Keratinocyte (primary cell): ENCODE measurements around the gene ACTN3. TPM values are rescaled to one million over a fixed set of nuclear protein-coding genes. Genes with fewer than 3 reads are reported as not detected.
"Not testable (repeated sequence)": the region's sequence is repeated elsewhere in the genome, so short reads cannot be mapped to it uniquely, and the experiment has no call there.

Experiments used
- DNase-seq: peaks from one replicate; pipeline ENCODE4 v3.0.0-alpha.2; 2011; ENCODE audit warnings: low read depth, missing footprints, low spot score
- FAIRE-seq: peaks from 2 replicates; lab custom pipeline; 2011; peaks lifted over from hg19 to GRCh38; lab: Jason Lieb, UNC
- H2AFZ ChIP-seq: 2 replicates; pipeline ENCODE4 v1.6.0; 2012; ENCODE audit warnings: low read length, control low read depth, inconsistent platforms; ENCODE audit not compliant: control insufficient read depth
- H3K27ac ChIP-seq: 2 replicates; pipeline ENCODE4 v1.5.1; 2011; ENCODE audit warnings: low read length; ENCODE audit not compliant: control insufficient read depth, insufficient read depth
- H3K27me3 ChIP-seq: 3 replicates; pipeline ENCODE4 v1.6.0; 2011; ENCODE audit warnings: low read length; ENCODE audit not compliant: control insufficient read depth, insufficient read depth; ENCODE audit errors: extremely low read depth
- H3K36me3 ChIP-seq, 2 experiments: 2 replicates in 1 of 2; 3 replicates in 1 of 2; pipeline ENCODE4 v1.5.1; 2011; ENCODE audit warnings: low read length in 2 of 2, mild to moderate bottlenecking in 1 of 2; ENCODE audit not compliant: control insufficient read depth in 2 of 2, insufficient read depth in 2 of 2; ENCODE audit errors: extremely low read depth in 1 of 2
- H3K4me1 ChIP-seq: 3 replicates; pipeline ENCODE4 v1.5.1; 2011; ENCODE audit warnings: low read length; ENCODE audit not compliant: control insufficient read depth, insufficient read depth; ENCODE audit errors: extremely low read depth
- H3K4me2 ChIP-seq: 3 replicates; pipeline ENCODE4 v1.6.0; 2011; ENCODE audit warnings: low read depth, low read length; ENCODE audit not compliant: control insufficient read depth, insufficient read depth; ENCODE audit errors: extremely low read depth
- H3K4me3 ChIP-seq, 3 experiments: fragments of 200-600 bp in 1 of 3; sonication (generic) in 1 of 3; 2 replicates in 2 of 3; 3 replicates in 1 of 3; pipeline ENCODE4 v1.5.1; 2011 to 2016; ENCODE audit warnings: low read length in 3 of 3, mild to moderate bottlenecking in 3 of 3, control low read depth in 2 of 3, inconsistent platforms in 1 of 3, low read depth in 1 of 3, mixed read lengths in 1 of 3, mixed run types in 1 of 3, moderate library complexity in 1 of 3; ENCODE audit not compliant: control insufficient read depth in 2 of 3, insufficient read depth in 2 of 3; ENCODE audit errors: extremely low read depth in 1 of 3
- H3K79me2 ChIP-seq: 2 replicates; pipeline ENCODE4 v1.6.0; 2012; ENCODE audit warnings: low read length; ENCODE audit not compliant: control insufficient read depth, insufficient read depth
- H3K9ac ChIP-seq: 3 replicates; pipeline ENCODE4 v1.6.0; 2011; ENCODE audit warnings: low read length; ENCODE audit not compliant: control insufficient read depth, insufficient read depth; ENCODE audit errors: extremely low read depth
- H3K9me1 ChIP-seq: 3 replicates; pipeline ENCODE4 v1.6.0; 2011; ENCODE audit warnings: low read length; ENCODE audit not compliant: control insufficient read depth, insufficient read depth; ENCODE audit errors: extremely low read depth
- H3K9me3 ChIP-seq: 2 replicates; pipeline ENCODE4 v1.5.1; 2012; ENCODE audit warnings: low read depth, low read length; ENCODE audit not compliant: control insufficient read depth
- H4K20me1 ChIP-seq: 3 replicates; pipeline ENCODE4 v1.6.0; 2011; ENCODE audit warnings: low read length; ENCODE audit not compliant: control insufficient read depth, insufficient read depth; ENCODE audit errors: extremely low read depth
- CTCF ChIP-seq, 3 experiments: IDR thresholded peaks in 1 of 3; conservative IDR thresholded peaks in 1 of 3; optimal IDR thresholded peaks in 1 of 3; 2 replicates in 2 of 3; 3 replicates in 1 of 3; pipeline versions ENCODE3 to v1.5.1; 2011; ENCODE audit warnings: low read length in 3 of 3, mild to moderate bottlenecking in 3 of 3, moderate library complexity in 2 of 3, control low read depth in 1 of 3, inconsistent platforms in 1 of 3; ENCODE audit not compliant: insufficient read depth in 2 of 3; ENCODE audit errors: extremely low read depth in 1 of 3
- EZH2 ChIP-seq: IDR thresholded peaks from one replicate; pipeline ENCODE4 v1.6.1; 2012; ENCODE audit warnings: inconsistent platforms, mild to moderate bottlenecking, low read length, moderate library complexity
- dilution Hi-C: fragments of 300-500 bp; cut with MboI; formaldehyde crosslinking; loops from one replicate; pipeline ENCODE4 v1.7.0; 2020; ENCODE audit warnings: low sequenced_read_pairs; ENCODE audit not compliant: extremely low pct_ligation_motif_present
- polyA plus RNA-seq, 5 experiments: library from polyadenylated mRNA; depleted of rRNA in 3 of 5; stranded (reverse) in 3 of 5; stranded (forward) in 1 of 5; unstranded in 1 of 5; fragments of >200 nt; gene quantifications; 1 replicate in 1 of 5; 2 replicates in 3 of 5; 3 replicates in 1 of 5; pipeline versions ENCODE4 v1.2.1 to v1.2.3, GENCODE V29; 2011 to 2012; ENCODE audit warnings: missing spikeins in 2 of 5, low read depth in 1 of 5, low replicate concordance in 1 of 5

ACTN3 gene
- polyA plus RNA-seq, 1 donor (not counting 4 experiments of a cell fraction or from before 2014, with no cell fraction given) = not detected

GRCh38 chr11:66539870-66540213 is 6.9 kb upstream of the ACTN3 start:
- Histone ChIP-seq H3K4me3 (no peak overlapping the region), H3K4me2 (no peak overlapping the region), H3K9ac (no peak overlapping the region), H3K4me1 (no peaks in the 10 kb centered on the region), H3K9me1 (no peaks in the 10 kb centered on the region), H3K27me3 (no peaks in the 10 kb centered on the region), H3K36me3 (peaks cover 0 to 10% of the 10 kb centered on the region in 2 experiments), H3K9me3 (no peaks in the 10 kb centered on the region), H2AFZ (no peak overlapping the region), H3K79me2 (no peaks in the 10 kb centered on the region), H3K27ac (no peak overlapping the region), H4K20me1 (no peaks in the 10 kb centered on the region)
- dilution Hi-C loops = no loop called here
- FAIRE-seq (no peak), DNase-seq (no peak)
- TF ChIP-seq CTCF (optimal IDR thresholded peaks at IDR 0.05 in 1 of 3, IDR thresholded peaks at IDR 0.05 in 1 of 3, conservative IDR thresholded peaks at IDR 0.05 in 1 of 3; ENCODE audit: extremely low read depth in 1 of 3, insufficient read depth in 2 of 3, low read length in 3 of 3) = no peak
- TF ChIP-seq EZH2 = no peak

GRCh38 chr11:66540598-66540997 is 6.1 kb upstream of the ACTN3 start:
- H3K36me3 ChIP-seq = peaks cover 0 to 10% of the 10 kb centered on the region in 2 experiments

GRCh38 chr11:66541892-66542291 is 4.8 kb upstream of the ACTN3 start:
- Histone ChIP-seq H3K9me3 (no peaks in the 10 kb centered on the region), H3K9ac (no peak overlapping the region), H3K79me2 (no peaks in the 10 kb centered on the region), H3K4me2 (no peak overlapping the region), H3K36me3 (peaks cover 0 to 10% of the 10 kb centered on the region in 2 experiments), H3K27ac (no peak overlapping the region), H3K9me1 (no peaks in the 10 kb centered on the region), H2AFZ (no peak overlapping the region), H3K4me3 (no peak overlapping the region), H3K4me1 (peaks cover 6% of the 10 kb centered on the region), H3K27me3 (no peaks in the 10 kb centered on the region), H4K20me1 (no peaks in the 10 kb centered on the region)
- FAIRE-seq (no peak), DNase-seq (no peak)
- TF ChIP-seq CTCF (optimal IDR thresholded peaks at IDR 0.05 in 1 of 3, IDR thresholded peaks at IDR 0.05 in 1 of 3, conservative IDR thresholded peaks at IDR 0.05 in 1 of 3; ENCODE audit: extremely low read depth in 1 of 3, insufficient read depth in 2 of 3, low read length in 3 of 3) (no peak), EZH2 (no peak)
- dilution Hi-C loops = no loop called here

More at GRCh38 chr11:66540598-66540997, 6.1 kb upstream of the ACTN3 start:
- H3K9ac ChIP-seq, H3K9me3 ChIP-seq, H2AFZ ChIP-seq, H4K20me1 ChIP-seq, H3K4me1 ChIP-seq, H3K27ac ChIP-seq, H3K4me3 ChIP-seq, DNase-seq, H3K27me3 ChIP-seq, H3K4me2 ChIP-seq, FAIRE-seq, H3K79me2 ChIP-seq, dilution Hi-C loops, H3K9me1 ChIP-seq: not testable (repeated sequence)
